GM23338 (cell line): ENCODE results near the gene FOXP1. TPM values are rescaled to one million over a fixed set of nuclear protein-coding genes. Genes with fewer than 3 reads are reported as not detected.
"Not testable (repeated sequence)": the region's sequence is repeated elsewhere in the genome, so short reads cannot be mapped to it uniquely, and the experiment has no call there.

Experiments used
- ATAC-seq: fragments of 200-7000 bp; cut with Tn5 transposase; 3 replicates; pipeline ENCODE4 v1.9.1; 2020
- DNase-seq: peaks from one replicate; pipeline ENCODE4 v3.0.0-alpha.2; 2015; ENCODE audit warnings: low spot score
- H2AFZ ChIP-seq: fragments of 200-600 bp; sonication (generic); 2 replicates; pipeline ENCODE4 v1.8.0; 2016; ENCODE audit warnings: antibody characterized with exemption, mild to moderate bottlenecking, moderate library complexity
- H3F3A ChIP-seq: fragments of 200-600 bp; sonication (generic); replicated peaks from 2 replicates; pipeline ENCODE4 v1.8.0; 2017; ENCODE audit warnings: antibody characterized with exemption, mixed run types, low read depth
- H3K27ac ChIP-seq: fragments of 200-600 bp; sonication (generic); 2 replicates; pipeline ENCODE4 v1.6.1; 2016; ENCODE audit warnings: low read depth
- H3K27me3 ChIP-seq: fragments of 200-600 bp; sonication (generic); 2 replicates; pipeline ENCODE4 v1.8.0; 2016; ENCODE audit warnings: mild to moderate bottlenecking, mixed run types, moderate library complexity; ENCODE audit not compliant: insufficient read depth
- H3K36me3 ChIP-seq: fragments of 200-600 bp; sonication (generic); 2 replicates; pipeline ENCODE4 v1.8.0; 2016; ENCODE audit warnings: mild to moderate bottlenecking; ENCODE audit not compliant: insufficient read depth
- H3K4me1 ChIP-seq: fragments of 200-600 bp; sonication (generic); 2 replicates; pipeline ENCODE4 v1.8.0; 2016; ENCODE audit warnings: mild to moderate bottlenecking, moderate library complexity; ENCODE audit not compliant: insufficient read depth
- H3K4me2 ChIP-seq: fragments of 200-600 bp; sonication (generic); 2 replicates; pipeline ENCODE4 v1.7.1; 2017; ENCODE audit warnings: mixed run types
- H3K4me3 ChIP-seq: fragments of 200-600 bp; sonication (generic); 2 replicates; pipeline ENCODE4 v1.6.1; 2016; ENCODE audit warnings: mixed run types
- H3K79me2 ChIP-seq: fragments of 200-600 bp; sonication (generic); replicated peaks from 2 replicates; pipeline ENCODE4 v1.8.0; 2017; ENCODE audit warnings: mild to moderate bottlenecking; ENCODE audit not compliant: insufficient read depth
- H3K9me2 ChIP-seq: fragments of 200-600 bp; sonication (generic); 2 replicates; pipeline ENCODE4 v1.8.0; 2017; ENCODE audit not compliant: insufficient read depth
- H4K20me1 ChIP-seq: fragments of 200-600 bp; sonication (generic); replicated peaks from 2 replicates; pipeline ENCODE4 v1.8.0; 2017; ENCODE audit warnings: mild to moderate bottlenecking; ENCODE audit not compliant: insufficient read depth
- H3K27ac Mint-ChIP-seq: 2 replicates; pipeline ENCODE4 v1.8.0; 2020; ENCODE audit warnings: inconsistent platforms, mild to moderate bottlenecking, moderate library complexity, mixed read lengths
- H3K27me3 Mint-ChIP-seq: 3 replicates; pipeline ENCODE4 v1.8.0; 2022; ENCODE audit warnings: low read depth, mild to moderate bottlenecking, moderate library complexity, mixed read lengths, inconsistent platforms; ENCODE audit not compliant: insufficient read depth, poor library complexity
- H3K36me3 Mint-ChIP-seq: 3 replicates; pipeline ENCODE4 v1.8.0; 2021; ENCODE audit warnings: low read depth, mild to moderate bottlenecking, inconsistent platforms, moderate library complexity, mixed read lengths
- H3K4me1 Mint-ChIP-seq: 3 replicates; pipeline ENCODE4 v1.8.0; 2020; ENCODE audit warnings: mild to moderate bottlenecking, inconsistent platforms, mixed read lengths
- H3K4me3 Mint-ChIP-seq: 3 replicates; pipeline ENCODE4 v1.8.0; 2021; ENCODE audit warnings: moderate library complexity, mild to moderate bottlenecking, inconsistent platforms, mixed read lengths
- H3K9me3 Mint-ChIP-seq: 3 replicates; pipeline ENCODE4 v1.8.0; 2020; ENCODE audit warnings: moderate library complexity, mild to moderate bottlenecking, inconsistent platforms, mixed read lengths
- CREB1 ChIP-seq: fragments of 250-450 bp; sonication (Bioruptor Pico); IDR thresholded peaks from 2 replicates; pipeline ENCODE4 v1.5.0; 2020; ENCODE audit warnings: low read depth, mild to moderate bottlenecking, moderate library complexity
- EZH2phosphoT487 ChIP-seq: fragments of 200-600 bp; sonication (generic); IDR thresholded peaks from one replicate; pipeline ENCODE4 v1.8.1; 2018; ENCODE audit warnings: antibody characterized with exemption; ENCODE audit not compliant: unreplicated experiment
- NANOG ChIP-seq: IDR thresholded peaks from 2 replicates; pipeline ENCODE4 v1.6.1; 2016; ENCODE audit warnings: antibody characterized with exemption, borderline replicate concordance
- POLR2AphosphoS5 ChIP-seq: IDR thresholded peaks from 2 replicates; pipeline ENCODE4 v1.6.1; 2016; ENCODE audit warnings: antibody characterized with exemption, low read depth
- ZNF331 ChIP-seq: fragments of 250-450 bp; sonication (Bioruptor Pico); IDR thresholded peaks from 2 replicates; pipeline ENCODE4 v1.5.0; 2020; ENCODE audit warnings: low read depth, mild to moderate bottlenecking, moderate library complexity
- polyA plus RNA-seq: library from polyadenylated mRNA; unstranded; fragments of >200 nt; fragmentation: Nextera tagmentation; extraction: Ambion mirVana; gene quantifications from 2 replicates; pipeline ENCODE4 v1.2.1, GENCODE V29; 2016
- total RNA-seq: library from RNA; depleted of rRNA; stranded (reverse); fragments of >200 nt; shearing (Covaris generic); gene quantifications from 2 replicates; pipeline ENCODE4 v1.2.3, GENCODE V29; 2014
- TF ChIP-seq, protein P1 (sequence below): IDR thresholded peaks from one replicate; pipeline ENCODE4 v1.6.1; 2018; ENCODE audit warnings: antibody characterized with exemption; ENCODE audit not compliant: unreplicated experiment
- TF ChIP-seq, protein P2 (sequence below), 2 experiments: fragments of 200-600 bp in 1 of 2; sonication (generic) in 1 of 2; conservative IDR thresholded peaks; 2 replicates each; pipeline versions ENCODE4 v1.5.1 to v1.6.1; 2016 to 2017; ENCODE audit warnings: antibody characterized with exemption in 2 of 2, low read depth in 2 of 2, mild to moderate bottlenecking in 2 of 2, moderate library complexity in 1 of 2

Gene FOXP1
- total and polyA plus RNA-seq, 2 experiments from 2014 or later = 32.9 to 35.5 TPM

DNA sequence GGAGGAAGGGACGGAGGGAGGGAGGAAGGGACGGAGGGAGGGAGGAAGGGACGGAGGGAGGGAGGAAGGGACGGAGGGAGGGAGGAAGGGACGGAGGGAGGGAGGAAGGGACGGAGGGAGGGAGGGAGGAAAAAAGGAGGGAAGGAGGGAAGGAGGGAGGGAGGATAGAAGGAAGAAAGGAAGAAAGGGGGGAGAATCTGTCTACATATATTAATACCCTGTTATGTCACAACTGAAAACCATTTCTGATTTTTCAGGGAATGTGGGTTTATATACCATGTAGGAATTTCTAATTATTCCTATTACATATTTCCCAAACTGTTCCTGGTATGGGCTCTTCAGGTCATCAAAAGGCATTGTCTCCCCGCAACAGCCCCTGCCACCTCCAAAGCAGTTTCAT is 147.7 kb downstream of the FOXP1 start:
- Mint-ChIP-seq H3K27me3 (peaks cover 13% of the 10 kb centered on the region), H3K4me1 (peaks cover 21% of the 10 kb centered on the region), H3K36me3 (peaks cover 17% of the 10 kb centered on the region), H3K9me3 (peaks cover 18% of the 10 kb centered on the region)
- H2AFZ ChIP-seq, H3F3A ChIP-seq, H3K27ac ChIP-seq, H3K4me2 ChIP-seq, H3K4me1 ChIP-seq, H4K20me1 ChIP-seq, H3K79me2 ChIP-seq, H3K27me3 ChIP-seq, H3K4me3 ChIP-seq, H3K36me3 ChIP-seq, ATAC-seq, DNase-seq, H3K27ac Mint-ChIP-seq, H3K9me2 ChIP-seq, H3K4me3 Mint-ChIP-seq: not testable (repeated sequence)

DNA sequence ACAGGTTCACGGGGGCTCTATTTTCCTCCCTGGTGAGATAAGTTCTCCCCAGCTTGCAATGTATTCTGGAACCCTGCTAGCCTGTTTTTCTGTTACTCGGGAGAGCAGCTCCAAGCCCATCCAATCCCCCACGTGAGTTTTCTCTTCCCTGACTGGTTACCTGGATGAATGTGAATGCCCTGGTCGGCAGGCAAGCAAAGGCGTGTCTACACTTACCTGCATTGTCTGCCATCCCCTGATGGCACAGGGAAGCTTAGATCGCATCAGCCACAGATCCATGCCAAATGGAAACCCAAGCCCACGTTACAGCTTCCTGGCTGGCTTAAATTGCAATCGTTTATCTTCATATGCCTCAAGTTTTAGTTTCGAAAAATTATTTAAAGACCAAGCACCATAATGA is 149.9 kb downstream of the FOXP1 start:
- H3K79me2 ChIP-seq = no peaks in the 10 kb centered on the region
- H2AFZ ChIP-seq = no peak overlapping the region
- no peaks in the 10 kb centered on the region for H3F3A ChIP-seq
- Mint-ChIP-seq H3K36me3 (peaks cover 17% of the 10 kb centered on the region), H3K27ac (no peak overlapping the region), H3K4me1 (peaks cover 43% of the 10 kb centered on the region), H3K27me3 (peaks cover 11% of the 10 kb centered on the region), H3K4me3 (no peak overlapping the region), H3K9me3 (peaks cover 18% of the 10 kb centered on the region)
- no peaks in the 10 kb centered on the region for H4K20me1 ChIP-seq
- no peak overlapping the region for H3K4me3 ChIP-seq
- peaks cover 12% of the 10 kb centered on the region for H3K4me1 ChIP-seq
- 0 out of 3 replicates have a peak, but pooled peaks have one; percentile 35 for ATAC-seq
- no peak for DNase-seq
- no peaks in the 10 kb centered on the region for H3K36me3 ChIP-seq
- H3K4me2 ChIP-seq = no peak overlapping the region
- no peaks in the 10 kb centered on the region for H3K27me3 ChIP-seq
- TF ChIP-seq EZH2phosphoT487 (no peak), ZNF331 (CRISPR knock-in tag) (no peak), CREB1 (CRISPR knock-in tag) (no peak), NANOG (no peak), POLR2AphosphoS5 (no peak)
- TF ChIP-seq, protein P1, sequence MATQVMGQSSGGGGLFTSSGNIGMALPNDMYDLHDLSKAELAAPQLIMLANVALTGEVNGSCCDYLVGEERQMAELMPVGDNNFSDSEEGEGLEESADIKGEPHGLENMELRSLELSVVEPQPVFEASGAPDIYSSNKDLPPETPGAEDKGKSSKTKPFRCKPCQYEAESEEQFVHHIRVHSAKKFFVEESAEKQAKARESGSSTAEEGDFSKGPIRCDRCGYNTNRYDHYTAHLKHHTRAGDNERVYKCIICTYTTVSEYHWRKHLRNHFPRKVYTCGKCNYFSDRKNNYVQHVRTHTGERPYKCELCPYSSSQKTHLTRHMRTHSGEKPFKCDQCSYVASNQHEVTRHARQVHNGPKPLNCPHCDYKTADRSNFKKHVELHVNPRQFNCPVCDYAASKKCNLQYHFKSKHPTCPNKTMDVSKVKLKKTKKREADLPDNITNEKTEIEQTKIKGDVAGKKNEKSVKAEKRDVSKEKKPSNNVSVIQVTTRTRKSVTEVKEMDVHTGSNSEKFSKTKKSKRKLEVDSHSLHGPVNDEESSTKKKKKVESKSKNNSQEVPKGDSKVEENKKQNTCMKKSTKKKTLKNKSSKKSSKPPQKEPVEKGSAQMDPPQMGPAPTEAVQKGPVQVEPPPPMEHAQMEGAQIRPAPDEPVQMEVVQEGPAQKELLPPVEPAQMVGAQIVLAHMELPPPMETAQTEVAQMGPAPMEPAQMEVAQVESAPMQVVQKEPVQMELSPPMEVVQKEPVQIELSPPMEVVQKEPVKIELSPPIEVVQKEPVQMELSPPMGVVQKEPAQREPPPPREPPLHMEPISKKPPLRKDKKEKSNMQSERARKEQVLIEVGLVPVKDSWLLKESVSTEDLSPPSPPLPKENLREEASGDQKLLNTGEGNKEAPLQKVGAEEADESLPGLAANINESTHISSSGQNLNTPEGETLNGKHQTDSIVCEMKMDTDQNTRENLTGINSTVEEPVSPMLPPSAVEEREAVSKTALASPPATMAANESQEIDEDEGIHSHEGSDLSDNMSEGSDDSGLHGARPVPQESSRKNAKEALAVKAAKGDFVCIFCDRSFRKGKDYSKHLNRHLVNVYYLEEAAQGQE = no peak
- TF ChIP-seq, protein P2, sequence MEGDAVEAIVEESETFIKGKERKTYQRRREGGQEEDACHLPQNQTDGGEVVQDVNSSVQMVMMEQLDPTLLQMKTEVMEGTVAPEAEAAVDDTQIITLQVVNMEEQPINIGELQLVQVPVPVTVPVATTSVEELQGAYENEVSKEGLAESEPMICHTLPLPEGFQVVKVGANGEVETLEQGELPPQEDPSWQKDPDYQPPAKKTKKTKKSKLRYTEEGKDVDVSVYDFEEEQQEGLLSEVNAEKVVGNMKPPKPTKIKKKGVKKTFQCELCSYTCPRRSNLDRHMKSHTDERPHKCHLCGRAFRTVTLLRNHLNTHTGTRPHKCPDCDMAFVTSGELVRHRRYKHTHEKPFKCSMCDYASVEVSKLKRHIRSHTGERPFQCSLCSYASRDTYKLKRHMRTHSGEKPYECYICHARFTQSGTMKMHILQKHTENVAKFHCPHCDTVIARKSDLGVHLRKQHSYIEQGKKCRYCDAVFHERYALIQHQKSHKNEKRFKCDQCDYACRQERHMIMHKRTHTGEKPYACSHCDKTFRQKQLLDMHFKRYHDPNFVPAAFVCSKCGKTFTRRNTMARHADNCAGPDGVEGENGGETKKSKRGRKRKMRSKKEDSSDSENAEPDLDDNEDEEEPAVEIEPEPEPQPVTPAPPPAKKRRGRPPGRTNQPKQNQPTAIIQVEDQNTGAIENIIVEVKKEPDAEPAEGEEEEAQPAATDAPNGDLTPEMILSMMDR (conservative IDR thresholded peaks at IDR 0.05; ENCODE audit: low read depth in 2 of 2) = no peak
- H3K9me2 ChIP-seq = no peaks in the 10 kb centered on the region
- no peak overlapping the region for H3K27ac ChIP-seq
